ENCODE results near the gene NCK2. TPM values are rescaled to one million over a fixed set of nuclear protein-coding genes. Genes with fewer than 3 reads are reported as not detected.

The NCK2 gene
- total RNA-seq, 1 donor from 2014 or later = 92.5 TPM

GRCh38 chr2:105752691-105753358 is 8.1 kb downstream of the NCK2 start:
- Mint-ChIP-seq H3K36me3 (ENCODE audit: insufficient read depth) (peaks cover 17% of the 10 kb centered on the region), H3K4me3 (ENCODE audit: low read depth) (no peak overlapping the region), H3K4me1 (ENCODE audit: low read depth) (peaks cover 44% of the 10 kb centered on the region), H3K27ac (no peak overlapping the region), H3K27me3 (no peaks in the 10 kb centered on the region), H3K9me3 (ENCODE audit: low read depth) (no peaks in the 10 kb centered on the region)
- no peak for DNase-seq (ENCODE audit: low spot score, unreplicated experiment)
- no peak for TF ChIP-seq CTCF (IDR thresholded peaks at IDR 0.05; ENCODE audit: unreplicated experiment)

- Mint-ChIP-seq H3K36me3 (ENCODE audit: insufficient read depth) (peaks cover 15% of the 10 kb centered on the region), H3K27ac (peak overlapping the region; percentile 63), H3K9me3 (ENCODE audit: low read depth) (no peaks in the 10 kb centered on the region), H3K4me3 (ENCODE audit: low read depth) (no peak overlapping the region), H3K27me3 (no peaks in the 10 kb centered on the region), H3K4me1 (ENCODE audit: low read depth) (peaks cover 39% of the 10 kb centered on the region)
- no peak for TF ChIP-seq CTCF (IDR thresholded peaks at IDR 0.05; ENCODE audit: unreplicated experiment)
- no peak for DNase-seq (ENCODE audit: low spot score, unreplicated experiment)
These were observed 8.7 kb downstream of the NCK2 start for GRCh38 chr2:105753380-105753779.

- H3K36me3 Mint-ChIP-seq (ENCODE audit: insufficient read depth) = peaks cover 17% of the 10 kb centered on the region
- H3K27ac Mint-ChIP-seq = no peak overlapping the region
- no peak for TF ChIP-seq CTCF (IDR thresholded peaks at IDR 0.05; ENCODE audit: unreplicated experiment)
- DNase-seq (ENCODE audit: low spot score, unreplicated experiment) = no peak
- H3K9me3 Mint-ChIP-seq (ENCODE audit: low read depth) = no peaks in the 10 kb centered on the region
- no peak overlapping the region for H3K4me3 Mint-ChIP-seq (ENCODE audit: low read depth)
- no peaks in the 10 kb centered on the region for H3K27me3 Mint-ChIP-seq
- H3K4me1 Mint-ChIP-seq (ENCODE audit: low read depth) = peaks cover 38% of the 10 kb centered on the region
These were observed 9.3 kb downstream of the NCK2 start for GRCh38 chr2:105754011-105754410.

GRCh38 chr2:105754994-105755393 is 10.3 kb downstream of the NCK2 start:
- H3K27ac Mint-ChIP-seq = peak overlapping the region; percentile 15
- no peak overlapping the region for H3K4me3 Mint-ChIP-seq (ENCODE audit: low read depth)
- H3K9me3 Mint-ChIP-seq (ENCODE audit: low read depth) = no peaks in the 10 kb centered on the region
- TF ChIP-seq CTCF (IDR thresholded peaks at IDR 0.05; ENCODE audit: unreplicated experiment) = no peak
- peaks cover 42% of the 10 kb centered on the region for H3K4me1 Mint-ChIP-seq (ENCODE audit: low read depth)
- no peaks in the 10 kb centered on the region for H3K27me3 Mint-ChIP-seq
- H3K36me3 Mint-ChIP-seq (ENCODE audit: insufficient read depth) = peaks cover 17% of the 10 kb centered on the region
- DNase-seq (ENCODE audit: low spot score, unreplicated experiment) = no peak

GRCh38 chr2:105755895-105756294 is 11.2 kb downstream of the NCK2 start:
- no peak for TF ChIP-seq CTCF (IDR thresholded peaks at IDR 0.05; ENCODE audit: unreplicated experiment)
- H3K9me3 Mint-ChIP-seq (ENCODE audit: low read depth) = no peaks in the 10 kb centered on the region
- H3K27me3 Mint-ChIP-seq = no peaks in the 10 kb centered on the region
- no peak overlapping the region for H3K27ac Mint-ChIP-seq
- H3K36me3 Mint-ChIP-seq (ENCODE audit: insufficient read depth) = peaks cover 15% of the 10 kb centered on the region
- DNase-seq (ENCODE audit: low spot score, unreplicated experiment) = no peak
- no peak overlapping the region for H3K4me3 Mint-ChIP-seq (ENCODE audit: low read depth)
- H3K4me1 Mint-ChIP-seq (ENCODE audit: low read depth) = peaks cover 37% of the 10 kb centered on the region
